ENCODE measurements around the gene PRRT1B.
"Not testable (repeated sequence)": the region's sequence is repeated elsewhere in the genome, so short reads cannot be mapped to it uniquely, and the experiment has no call there.

PRRT1B gene

DNA sequence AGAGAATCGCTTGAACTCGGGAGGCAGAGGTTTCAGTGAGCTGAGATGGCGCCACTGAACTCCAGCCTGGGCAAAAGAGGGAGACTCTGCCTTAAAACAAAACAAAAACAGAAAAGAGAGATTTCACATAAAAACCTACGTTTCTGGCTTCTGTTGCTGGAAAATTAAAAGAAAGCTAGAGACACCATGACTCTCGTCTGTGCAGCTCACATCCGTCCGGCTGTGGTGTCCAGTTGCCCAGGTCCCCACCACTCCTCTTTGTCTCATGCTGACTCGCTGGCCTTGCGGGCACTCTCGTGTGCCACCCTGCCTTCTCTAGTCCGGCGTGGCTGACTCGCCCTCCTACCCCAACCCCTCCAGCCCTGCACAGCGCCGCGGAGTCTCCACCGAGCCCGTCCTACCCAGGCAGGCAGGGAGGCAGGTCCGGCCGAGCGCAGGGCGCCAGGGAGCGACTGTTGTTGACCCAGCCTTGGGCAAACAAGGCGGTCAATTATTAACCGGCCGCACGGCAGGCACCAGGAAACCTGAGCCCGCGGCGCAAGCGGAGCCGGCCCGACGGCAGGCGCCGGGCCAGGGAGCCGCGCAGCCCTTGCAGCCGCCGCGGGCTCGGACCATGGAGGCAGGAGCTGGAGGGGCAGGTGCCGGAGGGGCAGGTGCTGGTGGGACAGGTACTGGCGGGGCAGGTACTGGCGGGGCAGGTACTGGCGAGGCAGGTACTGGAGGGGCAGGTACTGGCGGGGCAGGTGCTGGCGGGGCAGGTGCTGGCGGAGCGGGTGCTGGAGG is at the start of gene PRRT1B:
Gene PRRT1B, plus strand, starts transcription at position 521 of the 783 bp plus-strand sequence. Its CDS starts 93 bp downstream, at position 614.
- DNase-seq (ENCODE audit: low spot score), result no peak

DNA sequence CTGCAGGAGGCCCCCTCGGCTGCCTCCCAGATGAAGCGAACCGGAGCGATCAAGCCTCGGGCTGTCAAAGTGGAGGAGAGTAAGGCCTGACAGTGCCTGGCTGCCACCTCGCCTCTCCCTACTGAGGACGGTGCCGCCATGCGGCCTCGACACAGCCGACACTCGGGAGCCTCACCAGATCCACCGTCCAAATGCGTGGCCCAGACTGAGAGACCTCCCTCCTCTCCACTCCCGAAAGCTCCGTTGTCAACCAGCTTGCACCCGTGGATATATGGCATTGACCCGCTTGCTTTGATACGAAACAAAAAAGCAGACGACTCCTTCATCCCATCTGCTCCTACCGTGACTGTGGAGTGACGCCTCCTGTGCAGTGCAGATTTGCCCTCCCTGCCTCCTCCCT is 49.5 kb upstream of the PRRT1B start:
- no peak for DNase-seq (ENCODE audit: low spot score)

DNA sequence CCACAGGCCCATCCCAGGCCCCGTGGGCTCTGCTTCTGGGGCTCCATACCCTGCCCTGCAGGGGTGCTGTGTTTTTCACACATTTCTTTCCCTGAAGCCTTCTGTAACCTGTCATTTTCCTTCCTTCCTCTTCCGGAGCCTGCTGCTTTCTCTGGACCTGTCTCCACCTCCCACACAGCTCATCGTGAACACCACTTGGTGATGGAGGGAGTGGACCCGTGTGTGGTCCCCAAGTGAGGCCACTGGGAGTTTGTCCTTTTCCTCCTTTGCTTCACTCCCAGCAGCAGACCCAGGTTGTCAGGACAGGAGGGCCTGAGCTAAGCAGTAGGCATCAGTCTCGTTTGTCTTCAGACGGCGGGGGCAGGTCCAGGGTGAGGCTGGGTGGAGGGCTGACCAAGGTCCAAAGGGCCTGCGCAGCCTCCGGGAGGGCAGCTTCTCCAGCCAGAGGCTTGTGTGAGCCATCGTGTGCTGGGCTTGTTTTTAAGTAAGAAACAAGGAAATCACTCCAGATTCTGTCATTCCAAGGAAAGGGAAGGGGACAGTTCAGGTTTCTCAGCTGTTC is 48.4 kb upstream of the PRRT1B start:
- DNase-seq (ENCODE audit: low spot score), result no peak

DNA sequence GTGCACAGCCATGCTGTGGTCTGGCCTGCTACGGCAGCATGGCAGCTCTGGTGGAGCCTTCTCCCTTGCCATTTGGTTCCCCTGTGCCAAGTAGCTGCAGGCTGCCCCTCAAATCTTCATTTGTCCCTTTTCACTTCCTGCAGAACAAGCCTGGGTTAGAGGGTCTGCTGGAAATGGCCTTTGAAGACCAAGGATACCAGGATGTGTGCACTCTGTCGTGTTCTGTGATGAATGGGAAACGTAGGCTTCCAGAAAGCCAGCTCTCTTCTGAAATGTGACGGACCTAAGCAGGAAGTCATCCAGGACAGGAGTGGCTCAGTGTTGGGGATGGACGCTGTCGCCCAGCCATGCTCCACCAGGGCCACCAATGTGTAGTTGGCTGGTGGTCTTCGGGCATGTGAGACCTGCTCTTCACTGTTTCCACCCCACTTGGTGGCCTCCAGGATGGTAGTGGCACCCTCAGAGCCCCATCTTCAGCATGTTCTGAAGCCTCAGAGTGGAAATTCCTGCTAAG is 46.0 kb upstream of the PRRT1B start:
- no peak for DNase-seq (ENCODE audit: low spot score)

DNA sequence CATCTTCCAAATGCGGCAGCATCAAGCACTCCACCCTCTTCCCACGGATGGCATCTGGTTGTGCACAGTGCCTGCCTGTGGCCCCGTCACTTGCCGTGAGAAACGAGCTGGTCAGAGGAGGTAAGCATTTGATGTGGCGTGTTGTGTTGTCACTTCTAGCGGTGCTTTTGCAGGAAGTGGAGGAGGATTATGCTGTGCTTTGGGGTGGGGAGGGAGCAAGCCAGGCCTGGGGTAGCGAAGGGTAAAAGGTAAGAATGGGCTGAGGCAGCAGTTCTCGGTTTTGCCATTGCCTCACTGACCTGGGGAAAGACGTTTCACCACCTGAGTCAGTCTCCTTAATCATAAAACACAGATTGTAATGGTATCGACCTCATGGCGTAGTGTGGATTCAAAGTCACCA is 44.9 kb upstream of the PRRT1B start:
- no peak for DNase-seq (ENCODE audit: low spot score)

DNA sequence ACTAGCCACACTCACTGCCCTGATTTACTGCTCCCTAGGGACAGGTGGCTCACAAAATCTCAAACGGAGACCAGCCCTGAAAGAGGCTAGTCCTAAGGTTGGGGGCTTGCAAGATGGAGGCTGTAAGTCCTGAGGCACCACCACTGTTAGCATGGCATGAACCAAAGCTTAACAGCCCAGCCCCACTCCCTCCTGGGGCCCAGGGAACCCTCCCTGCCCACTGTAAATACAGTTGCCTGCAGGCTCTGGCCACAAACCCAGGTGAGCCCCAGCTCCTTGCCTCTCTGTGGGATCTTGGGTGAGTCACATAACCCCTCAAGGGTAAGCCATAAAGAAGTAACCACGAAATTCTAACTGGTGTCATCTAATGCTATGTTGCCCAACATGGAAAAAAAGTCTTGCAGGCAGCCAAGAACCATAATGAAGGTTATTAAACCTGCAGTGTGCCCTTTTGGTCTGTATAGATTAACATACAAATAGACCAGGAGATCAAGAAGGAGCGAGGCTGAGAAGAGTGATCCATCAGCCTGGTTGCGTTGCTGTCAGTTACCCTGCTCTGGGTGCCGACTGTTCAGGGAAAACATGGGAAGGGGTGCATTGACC is 44.3 kb upstream of the PRRT1B start:
- DNase-seq (ENCODE audit: low spot score), result no peak

DNA sequence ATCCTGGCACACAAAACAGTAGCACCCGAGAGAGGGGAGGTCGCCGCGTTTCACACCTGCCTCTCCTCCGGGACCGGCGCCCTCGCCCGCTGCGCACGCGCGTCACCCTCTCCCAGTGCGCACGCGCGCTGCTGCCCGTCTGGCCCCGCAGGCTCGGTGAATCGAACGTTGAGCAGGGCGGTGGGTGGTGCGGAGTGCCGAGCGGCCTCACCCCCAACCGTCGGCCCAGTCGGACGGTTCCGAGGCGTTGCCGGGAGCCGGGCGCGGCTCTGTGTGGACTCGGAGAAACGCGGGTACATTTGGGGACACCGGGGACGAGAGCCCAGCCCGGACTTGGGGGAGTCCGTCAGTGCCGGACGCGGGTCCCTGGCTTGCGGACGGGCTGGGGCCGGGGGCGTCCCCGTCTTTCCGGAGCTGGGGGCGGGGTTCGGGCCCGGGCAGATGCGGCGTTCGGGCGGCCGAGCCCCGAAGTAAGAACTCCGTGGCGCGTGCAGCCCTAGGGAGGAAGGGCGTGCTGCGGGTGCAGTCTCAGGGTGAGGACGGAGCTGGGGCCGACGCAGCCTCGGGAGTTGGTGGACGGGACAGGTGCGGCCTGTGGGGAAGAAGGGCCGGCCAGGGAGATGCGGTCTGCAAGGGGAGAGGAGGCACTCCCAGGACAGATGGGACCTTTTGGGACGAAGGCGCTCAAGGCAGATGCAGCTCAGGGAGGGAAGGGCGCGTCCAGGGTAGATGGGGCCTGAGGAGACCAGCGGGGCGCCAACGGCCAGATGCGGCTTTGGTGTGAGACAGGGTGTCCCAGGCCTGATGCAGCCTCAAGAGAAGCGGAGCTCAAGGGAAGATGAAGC is 42.3 kb upstream of the PRRT1B start, which contains the start of gene POMT1:
Gene POMT1, plus strand, starts transcription at position 138 of the 845 bp plus-strand sequence. CDS start 1,301 bp downstream, outside the sequence.
- peak; percentile 99 for DNase-seq (ENCODE audit: low spot score)

DNA sequence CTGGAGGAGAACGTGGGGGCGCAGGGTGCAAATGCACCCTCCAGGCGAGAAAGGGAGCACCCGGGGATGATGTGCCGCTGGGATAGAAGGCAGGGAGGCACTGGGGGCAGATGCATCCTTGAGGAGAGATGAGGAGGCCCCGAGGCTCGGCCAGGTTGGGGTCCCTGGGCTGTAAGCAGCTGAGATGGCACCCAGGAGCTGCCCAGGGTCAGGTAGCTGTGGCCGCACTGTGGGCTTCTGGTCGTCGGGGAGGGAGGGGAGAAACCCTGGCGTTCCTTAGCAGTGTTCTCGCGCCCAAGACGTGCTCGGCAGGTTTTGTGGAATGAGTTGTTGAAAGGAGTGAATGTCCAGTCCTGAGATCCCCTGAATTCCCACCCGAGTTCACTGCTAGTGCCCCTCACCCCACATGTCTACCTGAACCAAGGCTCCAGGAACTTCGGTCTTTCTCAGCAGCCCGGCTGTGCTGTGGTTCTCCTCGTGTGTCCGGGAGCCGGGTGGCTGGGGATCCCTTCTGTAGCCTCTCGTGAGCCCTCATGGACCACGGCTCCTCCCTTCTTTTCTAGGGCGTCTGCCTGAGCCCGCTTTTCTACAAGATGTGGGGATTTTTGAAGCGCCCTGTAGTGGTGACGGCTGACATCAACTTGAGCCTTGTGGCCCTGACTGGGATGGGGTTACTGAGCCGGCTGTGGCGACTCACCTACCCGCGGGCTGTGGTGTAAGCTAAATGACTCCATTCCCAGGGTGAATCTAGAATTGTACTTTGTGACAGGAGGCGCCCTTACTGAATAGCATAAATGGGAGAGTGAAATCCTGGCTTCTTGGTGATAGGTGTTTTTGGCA is 41.5 kb upstream of the PRRT1B start:
- DNase-seq (ENCODE audit: low spot score), result peak; percentile 64

DNA sequence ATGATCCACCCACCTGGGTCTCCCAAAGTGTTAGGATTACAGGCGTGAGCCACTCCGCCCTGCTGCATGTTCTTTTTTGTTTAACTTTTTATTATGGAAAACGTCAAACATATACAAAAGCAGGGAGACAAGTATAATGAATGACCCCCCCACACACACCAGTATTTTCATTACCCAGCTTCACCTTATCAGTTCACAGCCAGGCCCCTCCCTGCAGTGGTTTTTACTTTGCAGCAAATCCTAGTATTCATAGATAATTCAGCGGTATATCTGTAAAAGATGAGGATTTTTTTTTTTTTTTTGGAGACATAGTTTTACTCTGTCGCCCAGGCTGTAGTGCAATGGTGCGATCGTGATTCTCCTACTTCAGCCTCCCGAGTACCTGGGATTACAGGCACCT is 40.3 kb upstream of the PRRT1B start:
- no peak for DNase-seq (ENCODE audit: low spot score)

DNA sequence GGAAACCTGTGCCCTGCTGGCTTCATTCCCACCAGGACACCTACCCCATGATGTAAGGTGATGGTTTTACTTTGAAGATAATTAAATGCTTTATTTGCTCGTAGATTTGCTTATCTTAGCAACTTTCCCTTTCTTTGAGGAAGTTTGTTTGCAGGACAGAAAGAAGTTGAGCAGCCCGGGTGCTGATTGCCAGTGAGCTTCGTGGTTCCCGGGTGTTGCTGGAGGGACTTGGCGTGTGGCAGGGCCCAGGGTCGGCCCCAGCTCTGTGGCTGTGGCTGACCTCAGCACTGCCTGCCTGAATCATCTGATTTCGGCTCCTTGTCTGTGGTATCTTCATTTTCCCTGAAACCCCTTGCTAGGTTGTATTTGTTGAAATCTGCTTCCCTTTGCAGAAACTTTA is 33.9 kb upstream of the PRRT1B start:
- DNase-seq (ENCODE audit: low spot score), result no peak

DNA sequence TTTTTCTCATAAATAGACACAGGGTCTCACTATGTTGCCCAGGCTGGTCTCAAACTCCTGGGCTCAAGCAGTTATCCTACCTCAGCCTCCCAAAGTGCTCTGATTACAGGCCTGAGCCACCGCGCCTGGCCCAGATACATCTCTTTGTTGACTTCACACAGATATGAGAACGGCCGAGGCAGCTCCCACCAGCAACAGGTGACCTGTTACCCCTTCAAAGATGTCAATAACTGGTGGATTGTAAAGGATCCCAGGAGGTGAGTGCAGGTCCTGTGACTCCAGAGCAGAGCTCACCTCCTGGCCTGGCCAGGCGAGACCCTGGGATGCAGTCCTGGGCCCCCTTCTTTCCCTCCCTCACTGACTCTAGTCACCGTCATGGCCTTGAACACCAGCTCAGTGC is 33.4 kb upstream of the PRRT1B start:
- no peak for DNase-seq (ENCODE audit: low spot score)

DNA sequence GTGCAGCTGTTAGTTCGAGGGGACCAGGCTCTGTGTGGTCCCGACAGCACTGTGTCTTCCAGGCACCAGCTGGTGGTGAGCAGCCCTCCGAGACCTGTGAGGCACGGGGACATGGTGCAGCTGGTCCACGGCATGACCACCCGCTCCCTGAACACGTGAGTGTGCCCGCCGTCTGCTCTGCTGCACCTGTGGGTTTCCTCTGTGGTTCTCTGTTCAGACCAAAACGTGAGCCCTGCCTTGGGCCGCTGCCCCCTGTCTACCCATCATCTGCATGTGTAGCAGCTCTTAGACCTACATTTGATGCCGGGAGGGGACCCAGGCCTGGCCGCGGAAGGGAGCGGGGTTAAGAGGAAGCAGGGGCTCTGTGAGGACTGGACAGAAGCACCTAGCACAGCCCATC is 32.1 kb upstream of the PRRT1B start:
- no peak for DNase-seq (ENCODE audit: low spot score)

DNA sequence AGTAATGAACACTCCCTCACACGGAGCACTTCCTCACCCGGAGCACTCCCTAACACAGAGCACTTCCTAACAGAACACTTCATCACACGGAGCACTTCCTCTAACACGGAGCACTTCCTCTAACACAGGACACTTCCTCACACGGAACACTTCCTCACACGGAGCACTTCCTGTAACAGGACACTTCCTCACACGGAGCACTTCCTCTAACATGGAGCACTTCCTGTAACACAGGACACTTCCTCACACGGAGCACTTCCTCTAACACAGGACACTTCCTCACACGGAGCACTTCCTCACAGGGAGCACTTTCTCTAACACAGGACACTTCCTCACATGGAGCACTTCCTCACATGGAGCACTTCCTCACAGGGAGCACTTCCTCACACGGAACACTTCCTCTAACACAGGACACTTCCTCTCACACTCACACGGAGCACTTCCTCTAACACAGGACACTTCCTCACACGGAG is 29.7 kb upstream of the PRRT1B start:
- not testable (repeated sequence) for DNase-seq (ENCODE audit: low spot score)

DNA sequence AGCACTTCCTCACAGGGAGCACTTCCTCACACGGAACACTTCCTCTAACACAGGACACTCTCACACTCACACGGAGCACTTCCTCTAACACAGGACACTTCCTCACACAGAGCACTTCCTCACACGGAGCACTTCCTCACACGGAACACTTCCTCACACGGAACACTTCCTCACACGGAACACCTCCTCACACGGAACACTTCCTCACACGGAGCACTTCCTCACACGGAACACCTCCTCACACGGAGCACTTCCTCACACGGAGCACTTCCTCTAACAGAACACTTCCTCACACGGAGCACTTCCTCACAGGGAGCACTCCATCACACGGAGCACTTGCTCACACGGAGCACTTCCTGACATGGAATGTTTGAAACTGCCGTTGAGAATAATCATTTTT is 29.2 kb upstream of the PRRT1B start:
- no peak for DNase-seq (ENCODE audit: low spot score)

DNA sequence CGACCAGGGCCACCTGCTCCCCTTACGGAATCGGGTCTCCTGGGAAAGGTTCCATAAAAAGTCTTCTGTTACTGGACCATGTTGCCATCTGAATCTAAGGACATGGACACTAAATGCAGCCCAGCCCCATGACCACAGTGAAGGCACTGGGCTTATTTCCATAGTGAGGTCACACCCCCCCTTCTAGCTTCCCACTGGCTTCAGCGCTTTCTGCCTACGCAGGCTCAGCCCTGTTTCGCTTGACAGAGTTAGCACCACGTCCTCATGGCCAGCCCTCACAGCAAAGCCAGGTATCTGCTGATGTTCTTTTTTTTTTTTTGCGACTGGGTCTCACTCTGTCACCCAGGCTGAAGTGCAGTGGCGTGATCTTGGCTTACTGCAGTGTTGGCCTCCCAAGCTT is 28.4 kb upstream of the PRRT1B start:
- DNase-seq (ENCODE audit: low spot score), result no peak

DNA sequence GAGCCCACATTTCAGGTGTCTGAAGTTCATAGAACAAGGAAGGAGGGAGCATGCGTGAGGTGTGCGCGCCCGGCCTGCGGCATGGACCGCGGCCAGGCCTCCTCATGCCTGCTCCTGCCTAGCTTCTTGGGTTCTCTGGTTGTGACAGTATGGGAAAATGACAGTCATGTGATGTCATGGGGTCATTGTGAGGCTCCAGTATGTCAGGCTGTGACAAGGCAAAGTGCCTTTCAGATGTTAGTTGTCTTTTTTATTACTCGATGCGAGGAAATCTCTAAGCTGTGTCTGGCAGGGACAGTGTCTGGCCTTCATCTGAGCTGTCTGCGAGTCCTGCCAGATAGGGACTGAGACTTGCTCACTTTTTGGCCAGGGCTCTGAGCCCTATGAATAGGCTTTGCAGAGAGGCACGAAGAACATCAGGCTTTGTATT is 27.5 kb upstream of the PRRT1B start:
- DNase-seq (ENCODE audit: low spot score), result no peak

DNA sequence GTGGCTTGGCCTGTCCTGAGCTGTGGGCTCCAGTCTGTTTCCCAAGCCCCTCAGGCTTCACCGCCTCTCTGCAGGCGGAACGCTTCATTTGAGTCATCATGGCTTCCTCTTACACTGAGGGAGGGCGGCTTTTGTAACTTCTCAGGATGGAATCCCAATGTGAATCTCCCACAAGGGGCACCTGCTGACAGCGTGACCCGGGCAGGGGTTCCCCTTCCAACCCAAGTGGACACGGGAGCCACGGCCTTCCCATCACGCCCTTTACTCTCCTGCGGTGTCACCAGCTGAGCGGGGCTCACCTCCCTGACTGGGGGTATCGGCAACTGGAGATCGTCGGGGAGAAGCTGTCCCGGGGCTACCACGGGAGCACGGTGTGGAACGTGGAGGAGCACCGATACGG is 26.8 kb upstream of the PRRT1B start:
- no peak for DNase-seq (ENCODE audit: low spot score)

DNA sequence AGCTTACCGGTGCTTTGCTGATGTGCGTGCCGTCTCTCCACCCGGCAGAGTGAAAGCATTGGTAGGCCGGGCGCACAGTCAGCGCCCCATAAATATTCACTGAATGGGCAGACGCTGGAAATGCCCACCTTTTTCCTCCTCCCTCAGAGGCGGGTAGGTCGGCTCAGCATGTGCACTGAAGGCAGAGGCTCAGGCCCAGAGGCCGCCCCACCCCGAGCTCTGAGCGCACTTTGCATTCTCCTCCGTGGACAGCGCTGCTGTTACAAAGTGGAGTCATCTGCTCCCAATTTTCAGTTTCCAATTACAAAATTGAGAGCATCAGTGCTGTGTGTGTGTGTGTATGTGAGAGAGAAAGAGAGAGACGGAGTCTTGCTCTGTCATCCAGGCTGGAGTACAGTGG is 24.8 kb upstream of the PRRT1B start:
- DNase-seq (ENCODE audit: low spot score), result no peak

DNA sequence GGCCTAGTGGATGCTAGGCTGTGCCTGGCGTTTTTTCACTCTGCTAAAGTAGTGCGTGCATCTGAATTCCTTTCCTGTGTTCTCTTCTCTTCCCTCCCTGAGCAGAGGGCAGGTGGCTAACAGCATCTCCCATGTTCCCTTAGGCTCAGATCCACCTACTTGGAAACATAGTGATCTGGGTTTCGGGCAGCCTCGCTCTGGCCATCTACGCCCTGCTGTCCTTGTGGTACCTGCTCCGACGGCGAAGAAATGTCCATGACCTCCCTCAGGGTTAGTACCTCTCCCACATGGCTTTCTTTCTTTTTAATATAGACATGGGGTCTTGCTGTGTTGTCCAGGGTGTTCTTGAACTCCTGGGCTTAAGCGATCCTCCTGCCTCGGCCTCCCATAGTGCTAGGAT is 24.1 kb upstream of the PRRT1B start:
- no peak for DNase-seq (ENCODE audit: low spot score)

DNA sequence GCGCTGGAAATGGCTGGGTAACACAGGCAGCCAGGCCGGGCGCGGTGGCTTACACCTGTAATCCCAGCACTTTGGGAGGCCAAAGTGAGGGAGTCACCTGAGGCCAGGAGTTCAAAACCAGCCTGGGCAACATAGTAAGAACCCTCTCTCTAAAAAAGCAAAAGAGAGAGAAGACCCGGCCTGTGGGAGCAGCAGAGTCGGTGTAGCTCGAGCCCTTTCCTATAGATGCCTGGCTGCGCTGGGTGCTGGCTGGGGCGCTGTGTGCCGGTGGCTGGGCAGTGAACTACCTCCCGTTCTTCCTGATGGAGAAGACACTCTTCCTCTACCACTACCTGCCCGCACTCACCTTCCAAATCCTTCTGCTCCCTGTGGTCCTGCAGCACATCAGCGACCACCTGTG is 23.5 kb upstream of the PRRT1B start:
- DNase-seq (ENCODE audit: low spot score), result no peak

All from D341Med (cell line).